ENCODE data around the gene FBXW12.

Gene FBXW12

GRCh38 chr3:48423883-48424695, 52.1 kb downstream of the FBXW12 start:
- DNase-seq: no peak

DNA sequence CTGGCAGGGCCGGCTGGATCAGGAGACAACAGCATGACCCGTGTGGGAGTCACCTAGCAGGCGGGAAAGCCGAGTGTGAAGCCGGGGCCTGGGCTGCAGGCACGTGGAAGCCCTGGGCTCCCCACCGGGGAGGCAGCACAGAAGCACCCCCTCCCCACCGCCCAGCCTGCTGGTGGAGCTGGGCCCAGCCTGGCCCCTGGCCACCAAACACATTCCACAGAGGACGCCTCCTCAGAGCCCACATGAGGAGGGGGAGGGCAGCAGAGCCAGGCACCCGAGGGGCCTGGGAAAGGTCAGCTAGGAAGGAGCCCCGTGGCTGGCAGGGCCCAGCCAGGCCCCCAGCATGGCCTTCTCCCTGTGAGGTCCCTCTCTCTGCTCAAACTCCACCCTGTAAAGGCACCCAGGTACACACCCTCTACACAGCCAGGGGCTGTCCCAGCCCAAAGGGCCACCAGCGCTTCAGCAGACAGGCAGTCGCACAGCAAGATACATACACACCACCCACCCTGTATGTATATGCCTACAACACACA, 53.3 kb downstream of the FBXW12 start:
- peak; percentile 21 for DNase-seq

- DNase-seq: no peak
These were observed 54.4 kb downstream of the FBXW12 start for GRCh38 chr3:48426401-48426909.

DNA sequence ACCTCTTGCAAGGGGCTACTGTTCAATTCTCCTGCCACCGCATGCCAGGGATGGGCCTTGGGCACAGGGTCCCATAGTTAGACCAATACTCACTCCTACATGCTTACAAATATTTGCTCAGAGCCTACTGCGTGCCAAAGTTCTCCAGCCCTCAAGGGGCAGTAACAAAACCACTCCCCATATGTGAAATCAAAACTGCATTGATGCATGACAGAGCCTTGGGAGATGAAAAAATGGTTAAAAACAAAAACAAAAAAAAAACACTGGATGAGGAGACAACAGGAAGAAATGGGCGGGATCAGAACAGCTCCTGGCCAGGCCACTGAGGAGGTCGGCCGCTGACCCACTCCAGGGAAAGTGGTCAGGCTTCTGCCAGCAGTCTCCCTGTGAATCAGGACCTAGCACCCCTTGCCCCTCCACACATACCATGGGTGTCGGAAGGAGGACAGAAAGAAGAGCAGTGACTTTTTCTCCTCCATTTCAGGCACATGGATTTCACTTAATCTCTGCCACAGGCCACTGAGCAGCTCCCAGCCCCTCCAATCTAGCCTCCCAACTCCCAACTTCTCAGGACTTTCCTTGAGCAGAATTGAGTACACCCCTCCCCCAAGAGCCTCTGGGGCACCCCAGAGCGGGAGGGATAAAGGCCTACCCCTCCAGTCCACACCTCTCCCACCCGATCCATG, 55.1 kb downstream of the FBXW12 start:
- DNase-seq: peak; percentile 42

- DNase-seq: peak; percentile 64
These were observed 55.6 kb downstream of the FBXW12 start for GRCh38 chr3:48427630-48427962.

DNA sequence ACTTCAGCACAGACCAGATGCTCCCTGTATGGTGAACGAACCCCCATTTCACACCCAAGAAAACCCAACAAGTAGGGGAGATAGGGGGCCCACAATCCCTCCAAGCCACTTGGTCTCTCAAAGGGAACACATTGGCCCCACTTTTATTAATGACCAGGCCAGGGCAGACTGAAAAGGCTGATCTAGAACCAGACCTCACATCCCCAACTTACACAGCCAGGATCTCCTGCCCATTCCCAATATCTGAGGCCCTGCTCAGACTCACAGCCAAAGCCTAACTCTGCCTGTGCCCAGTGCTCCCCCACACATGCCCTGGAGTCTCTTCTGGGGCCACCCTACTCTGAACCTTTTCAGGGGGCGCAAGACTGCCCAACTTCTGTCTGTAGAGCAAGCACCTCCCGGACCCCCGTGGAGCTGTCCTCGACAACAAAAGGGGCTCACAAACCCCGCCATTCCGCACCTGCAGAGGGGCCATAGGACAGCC, 56.1 kb downstream of the FBXW12 start:
- no peak for DNase-seq

DNA sequence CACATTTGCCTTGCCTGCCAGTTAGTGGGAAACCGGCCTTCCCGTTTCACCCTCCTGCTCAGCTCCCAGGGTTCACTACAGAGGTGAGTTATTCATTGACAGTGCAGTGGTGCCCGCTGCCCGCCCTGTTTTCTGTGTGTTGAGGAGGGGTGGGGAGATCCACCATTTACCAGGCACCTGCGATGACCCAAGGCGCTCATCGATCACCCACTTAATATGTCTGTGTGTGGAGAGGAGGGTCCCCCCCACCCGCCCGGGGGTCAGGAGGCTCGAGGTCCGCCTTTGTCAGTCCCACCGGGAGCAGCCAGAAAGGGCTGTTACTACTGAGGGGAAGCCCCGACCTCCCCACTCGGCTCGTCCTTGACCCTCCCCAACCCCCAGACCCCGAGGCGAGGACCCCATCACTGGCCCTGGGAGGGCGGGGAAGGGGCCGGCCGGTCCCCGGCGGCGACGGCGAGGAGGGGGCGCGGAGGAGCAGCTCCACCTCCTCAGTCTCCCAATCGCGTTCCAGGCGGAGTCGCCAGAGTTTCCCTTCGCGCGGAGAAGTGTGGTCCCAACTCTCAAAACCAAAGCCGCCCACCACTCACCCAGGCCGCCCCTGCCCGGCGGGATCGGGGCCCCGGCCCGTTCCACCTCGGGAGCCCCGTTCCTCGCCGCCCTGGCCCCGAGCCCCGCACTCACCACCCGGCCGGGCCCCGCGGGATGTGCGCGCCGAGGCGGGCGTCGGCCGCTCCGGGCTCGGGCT, 56.7 kb downstream of the FBXW12 start:
- DNase-seq: peak; percentile 79

DNA sequence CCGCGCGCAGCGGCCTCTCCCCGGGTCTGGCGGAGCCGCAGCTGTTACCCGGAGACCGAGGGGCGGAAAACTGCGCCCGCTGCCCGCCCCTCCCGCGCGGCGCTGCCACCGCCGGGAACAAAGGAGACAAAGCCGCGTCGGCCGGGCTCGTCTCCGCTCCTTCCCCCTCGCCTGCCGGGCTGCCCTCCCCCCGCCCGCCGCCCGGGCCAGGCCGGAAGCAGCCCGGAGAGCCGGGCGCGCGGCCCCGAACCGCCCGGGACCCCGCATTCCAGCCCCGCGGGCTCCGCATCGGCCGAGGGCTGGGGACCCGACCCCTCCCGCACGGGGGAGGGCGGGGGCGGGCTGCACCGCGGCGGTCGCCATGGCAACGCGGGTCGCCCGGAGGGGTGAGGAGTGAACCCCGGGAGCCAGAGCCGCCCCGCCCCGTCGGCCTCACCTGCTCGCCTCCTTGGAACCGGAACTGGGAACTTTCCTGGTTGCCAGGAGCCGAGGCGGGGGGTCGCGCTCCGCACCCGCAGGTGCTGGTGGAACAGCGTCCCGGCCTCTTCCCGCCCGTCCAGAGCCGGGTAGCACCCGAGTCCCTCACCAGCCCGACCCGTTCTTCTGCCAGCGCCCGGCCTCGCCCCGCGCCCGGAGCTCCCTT, 57.4 kb downstream of the FBXW12 start:
- no peak for DNase-seq

DNA sequence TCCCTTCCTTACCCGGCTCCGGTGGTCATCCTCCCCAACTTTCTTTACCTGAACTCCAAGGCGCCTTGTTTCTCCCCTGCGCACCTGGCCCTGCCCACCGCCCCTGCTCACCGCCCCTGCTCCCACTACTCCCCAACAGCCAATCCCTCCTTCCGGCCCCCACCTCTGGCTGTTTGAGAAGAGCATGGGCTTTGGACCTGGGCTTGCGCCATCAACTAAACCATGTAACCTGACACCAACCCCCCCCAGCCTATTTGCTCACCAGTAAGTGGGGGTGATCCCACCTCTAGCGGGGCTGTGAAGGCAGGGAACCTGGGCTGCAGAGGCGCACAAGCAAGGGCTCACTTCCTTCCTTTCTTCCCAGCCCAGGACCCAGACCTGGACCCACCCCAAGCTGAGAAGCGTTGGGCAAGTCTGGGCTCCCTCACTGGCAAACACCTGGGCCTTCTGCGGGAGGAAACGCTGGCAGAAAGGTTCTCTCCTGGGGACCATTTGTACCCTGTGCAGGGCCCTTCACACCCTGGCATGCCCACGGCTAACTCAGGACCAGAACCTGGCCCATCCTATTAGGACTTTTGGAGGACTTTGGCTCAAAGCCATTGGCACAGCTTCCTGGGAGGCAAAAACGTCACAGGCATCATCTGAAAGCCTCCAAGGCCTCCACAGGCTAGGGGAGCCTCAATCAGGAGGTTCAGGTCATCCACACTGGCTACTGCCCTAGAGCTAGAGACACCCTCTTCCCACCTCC, 58.1 kb downstream of the FBXW12 start, which contains the start of gene PLXNB1:
Gene PLXNB1, minus strand, starts transcription at position 127 of the 748 bp plus-strand sequence. CDS start 5,475 bp downstream, outside the sequence.
- DNase-seq: peak; percentile 31

DNA sequence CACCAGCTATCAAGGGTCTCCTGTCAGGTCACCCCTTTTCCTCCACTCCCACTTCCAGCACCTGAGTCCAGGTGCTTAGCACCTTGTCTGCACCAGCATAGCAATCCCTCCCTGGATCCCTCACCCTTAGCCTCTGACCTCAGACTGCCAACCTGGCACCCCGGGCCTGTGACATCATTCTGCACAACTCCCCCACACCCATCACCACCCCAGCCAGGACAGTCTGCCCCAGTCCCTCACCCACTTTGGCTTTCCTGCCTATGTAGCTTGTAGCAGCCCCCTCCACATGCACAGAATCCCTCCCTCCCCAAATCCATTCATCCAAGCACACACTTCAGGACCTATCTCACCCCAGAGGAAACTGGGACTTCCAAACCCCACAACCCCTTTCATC, 58.7 kb downstream of the FBXW12 start:
- DNase-seq: no peak

- no peak for DNase-seq
These were observed 59.4 kb downstream of the FBXW12 start for GRCh38 chr3:48431224-48432029.

DNA sequence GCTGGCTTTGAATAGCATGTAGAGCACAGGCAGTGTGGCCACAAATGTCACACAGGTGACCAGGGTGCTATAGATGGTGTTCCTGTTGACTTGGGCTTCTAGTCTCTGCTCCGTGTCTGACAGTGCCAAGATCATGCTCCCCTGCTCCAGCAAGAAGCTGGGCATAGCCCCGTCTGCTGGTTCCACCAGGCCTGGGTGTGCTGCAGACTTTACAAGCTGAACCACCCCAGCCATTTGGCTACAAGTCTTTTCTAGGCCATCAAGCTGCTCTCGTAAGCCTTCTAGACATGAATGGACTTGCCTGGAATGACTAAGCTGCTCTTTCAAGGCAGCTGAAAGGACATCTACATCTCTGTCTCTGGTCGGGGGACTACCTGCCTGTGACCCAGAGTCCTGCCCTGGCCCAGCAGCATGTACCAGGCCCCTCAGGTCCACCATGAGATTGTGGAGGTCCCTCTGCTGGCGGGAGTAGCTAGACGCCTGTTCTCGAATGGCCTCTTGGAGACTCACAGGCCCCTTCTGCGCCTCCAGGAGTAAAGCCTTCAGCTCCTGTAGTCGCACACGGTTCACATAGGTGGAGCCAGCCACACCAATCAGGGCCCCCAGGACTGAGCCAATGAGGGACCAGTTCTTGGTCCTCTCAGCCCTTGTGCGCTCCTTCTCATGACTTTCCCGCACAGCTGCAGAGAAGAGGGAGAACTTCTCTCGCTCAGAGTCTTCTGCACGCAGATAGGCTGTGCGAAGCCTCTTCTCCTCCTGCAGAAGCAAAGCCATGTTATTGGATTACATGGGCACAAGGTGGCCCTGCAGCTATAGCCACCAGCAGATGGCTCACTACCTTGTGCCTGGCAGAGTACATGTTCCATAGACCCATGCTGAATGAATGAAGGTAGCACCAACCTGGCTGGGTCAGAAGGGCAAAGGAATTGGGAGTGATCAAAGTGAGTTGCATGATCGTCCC, 60.7 kb downstream of the FBXW12 start:
- no peak for DNase-seq

- peak; percentile 65 for DNase-seq
These were observed 61.6 kb downstream of the FBXW12 start for GRCh38 chr3:48433472-48434118.

- no peak for DNase-seq
These were observed 62.7 kb downstream of the FBXW12 start for GRCh38 chr3:48434591-48435222.

DNA sequence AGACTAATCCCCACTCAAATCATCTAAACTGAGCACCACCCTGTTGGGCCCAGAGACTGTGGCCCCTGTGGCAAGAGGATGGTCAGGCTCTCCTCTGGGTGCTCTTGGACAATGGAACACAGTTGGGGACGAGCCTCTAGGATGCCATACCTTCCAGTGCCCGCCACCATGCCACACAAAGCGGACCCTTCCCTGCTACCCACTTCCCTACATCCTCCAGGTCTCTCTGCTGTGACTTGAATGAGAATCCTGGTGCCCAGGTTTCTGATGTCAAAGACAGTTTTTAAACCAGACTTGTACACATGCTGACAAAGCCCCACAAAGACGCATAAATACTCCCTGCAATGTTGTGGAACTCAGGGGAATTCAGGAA, 63.2 kb downstream of the FBXW12 start:
- no peak for DNase-seq

- DNase-seq: peak; percentile 88
These were observed 63.9 kb downstream of the FBXW12 start for GRCh38 chr3:48435774-48436476.

DNA sequence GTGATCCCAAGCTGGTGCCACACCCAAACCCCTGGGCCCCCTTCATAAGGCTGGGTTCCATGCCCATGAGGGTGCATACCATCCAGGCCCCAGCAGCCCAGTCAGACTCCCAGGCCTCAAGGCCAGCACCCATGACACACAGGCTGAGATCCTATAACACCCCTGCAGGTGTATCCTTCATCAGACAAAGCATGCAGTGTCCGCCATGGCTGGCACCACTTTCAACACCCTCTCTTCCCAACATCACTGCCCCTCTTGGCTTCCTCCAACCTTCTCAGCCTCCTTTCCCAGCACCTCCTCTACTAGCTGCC, 64.4 kb downstream of the FBXW12 start:
- no peak for DNase-seq

GRCh38 chr3:48436855-48437254, 64.8 kb downstream of the FBXW12 start:
- DNase-seq: no peak

Data from kidney glomerular epithelial cell (primary cell).